ENCODE measurements around the gene AP2B1. TPM values are rescaled to one million over a fixed set of nuclear protein-coding genes. Genes with fewer than 3 reads are reported as not detected.

AP2B1 gene
- total RNA-seq, 1 experiment from 2014 or later: 82.7 TPM

- no peaks in the 10 kb centered on the region for H3K9me3 ChIP-seq (ENCODE audit: low read length)
- no peaks in the 10 kb centered on the region for H3K27me3 ChIP-seq (ENCODE audit: low read length)
- peaks cover 13% of the 10 kb centered on the region for H3K4me1 ChIP-seq (ENCODE audit: low read length)
- no peaks in the 10 kb centered on the region for H3K79me2 ChIP-seq (ENCODE audit: low read length)
- H3K4me3 ChIP-seq (ENCODE audit: low read length): no peak overlapping the region
- no peak overlapping the region for H3K9ac ChIP-seq (ENCODE audit: low read length)
- H3K36me3 ChIP-seq (ENCODE audit: insufficient read depth, low read length): peaks cover 14% of the 10 kb centered on the region; the same call in 1 of the 2 replicates
- no peak overlapping the region for H3K27ac ChIP-seq (ENCODE audit: low read length)
- no peak overlapping the region for H3K4me2 ChIP-seq (ENCODE audit: low read depth, low read length, poor library complexity, severe bottlenecking)
- H2AFZ ChIP-seq (ENCODE audit: low read length): no peak overlapping the region
- H3K9me2 ChIP-seq (replicated peaks; ENCODE audit: insufficient read depth, low read length): no peaks in the 10 kb centered on the region
- no peak for DNase-seq
- no peaks in the 10 kb centered on the region for H4K20me1 ChIP-seq (ENCODE audit: insufficient read depth, low read depth, low read length)
Observed at GRCh38 chr17:35709874-35710273, 122.8 kb downstream of the AP2B1 start.

GRCh38 chr17:35710950-35711349 lies 123.8 kb downstream of the AP2B1 start:
- Histone ChIP-seq H3K9me2 (replicated peaks; ENCODE audit: insufficient read depth, low read length) (no peaks in the 10 kb centered on the region), H3K4me2 (ENCODE audit: low read depth, low read length, poor library complexity, severe bottlenecking) (no peak overlapping the region), H3K27me3 (ENCODE audit: low read length) (no peaks in the 10 kb centered on the region), H3K4me1 (ENCODE audit: low read length) (peaks cover 13% of the 10 kb centered on the region), H3K4me3 (ENCODE audit: low read length) (no peak overlapping the region), H3K79me2 (ENCODE audit: low read length) (no peaks in the 10 kb centered on the region), H3K9ac (ENCODE audit: low read length) (no peak overlapping the region), H3K36me3 (ENCODE audit: insufficient read depth, low read length) (peaks cover 14% of the 10 kb centered on the region; the same call in 1 of the 2 replicates), H2AFZ (ENCODE audit: low read length) (no peak overlapping the region), H3K9me3 (ENCODE audit: low read length) (no peaks in the 10 kb centered on the region), H4K20me1 (ENCODE audit: insufficient read depth, low read depth, low read length) (no peaks in the 10 kb centered on the region), H3K27ac (ENCODE audit: low read length) (no peak overlapping the region)
- DNase-seq: no peak

- Histone ChIP-seq H2AFZ (ENCODE audit: low read length) (no peak overlapping the region), H3K4me3 (ENCODE audit: low read length) (no peak overlapping the region), H3K9me3 (ENCODE audit: low read length) (no peaks in the 10 kb centered on the region), H3K79me2 (ENCODE audit: low read length) (no peaks in the 10 kb centered on the region), H3K4me1 (ENCODE audit: low read length) (peaks cover 10% of the 10 kb centered on the region), H3K4me2 (ENCODE audit: low read depth, low read length, poor library complexity, severe bottlenecking) (no peak overlapping the region), H4K20me1 (ENCODE audit: insufficient read depth, low read depth, low read length) (no peaks in the 10 kb centered on the region), H3K9me2 (replicated peaks; ENCODE audit: insufficient read depth, low read length) (no peaks in the 10 kb centered on the region), H3K9ac (ENCODE audit: low read length) (no peak overlapping the region), H3K27ac (ENCODE audit: low read length) (no peak overlapping the region), H3K27me3 (ENCODE audit: low read length) (no peaks in the 10 kb centered on the region), H3K36me3 (ENCODE audit: insufficient read depth, low read length) (peaks cover 14% of the 10 kb centered on the region; the same call in 1 of the 2 replicates)
- DNase-seq: no peak
Observed at GRCh38 chr17:35713069-35713728, 126.1 kb downstream of the AP2B1 start.

- Histone ChIP-seq H4K20me1 (ENCODE audit: insufficient read depth, low read depth, low read length) (no peaks in the 10 kb centered on the region), H3K36me3 (ENCODE audit: insufficient read depth, low read length) (peaks cover 9% of the 10 kb centered on the region; the same call in 1 of the 2 replicates), H3K4me1 (ENCODE audit: low read length) (no peaks in the 10 kb centered on the region), H2AFZ (ENCODE audit: low read length) (no peak overlapping the region), H3K79me2 (ENCODE audit: low read length) (no peaks in the 10 kb centered on the region), H3K4me3 (ENCODE audit: low read length) (no peak overlapping the region), H3K9ac (ENCODE audit: low read length) (no peak overlapping the region), H3K27ac (ENCODE audit: low read length) (no peak overlapping the region), H3K27me3 (ENCODE audit: low read length) (no peaks in the 10 kb centered on the region), H3K9me3 (ENCODE audit: low read length) (no peaks in the 10 kb centered on the region), H3K4me2 (ENCODE audit: low read depth, low read length, poor library complexity, severe bottlenecking) (no peak overlapping the region), H3K9me2 (replicated peaks; ENCODE audit: insufficient read depth, low read length) (no peaks in the 10 kb centered on the region)
- DNase-seq: no peak
Observed at GRCh38 chr17:35714988-35715387, 127.9 kb downstream of the AP2B1 start.

GRCh38 chr17:35715416-35715815 lies 128.3 kb downstream of the AP2B1 start:
- no peaks in the 10 kb centered on the region for H4K20me1 ChIP-seq (ENCODE audit: insufficient read depth, low read depth, low read length)
- no peaks in the 10 kb centered on the region for H3K27me3 ChIP-seq (ENCODE audit: low read length)
- H3K9me2 ChIP-seq (replicated peaks; ENCODE audit: insufficient read depth, low read length): no peaks in the 10 kb centered on the region
- no peak overlapping the region for H2AFZ ChIP-seq (ENCODE audit: low read length)
- no peak for DNase-seq
- H3K9ac ChIP-seq (ENCODE audit: low read length): no peak overlapping the region
- H3K4me1 ChIP-seq (ENCODE audit: low read length): no peaks in the 10 kb centered on the region
- H3K4me2 ChIP-seq (ENCODE audit: low read depth, low read length, poor library complexity, severe bottlenecking): no peak overlapping the region
- H3K4me3 ChIP-seq (ENCODE audit: low read length): no peak overlapping the region
- peaks cover 5% of the 10 kb centered on the region; the same call in 1 of the 2 replicates for H3K36me3 ChIP-seq (ENCODE audit: insufficient read depth, low read length)
- H3K9me3 ChIP-seq (ENCODE audit: low read length): no peaks in the 10 kb centered on the region
- H3K79me2 ChIP-seq (ENCODE audit: low read length): no peaks in the 10 kb centered on the region
- no peak overlapping the region for H3K27ac ChIP-seq (ENCODE audit: low read length)

GRCh38 chr17:35716173-35716572 lies 129.1 kb downstream of the AP2B1 start:
- Histone ChIP-seq H3K79me2 (ENCODE audit: low read length) (no peaks in the 10 kb centered on the region), H3K9ac (ENCODE audit: low read length) (no peak overlapping the region), H3K36me3 (ENCODE audit: insufficient read depth, low read length) (peaks cover under 1% of the 10 kb centered on the region; the same call in 1 of the 2 replicates), H3K9me3 (ENCODE audit: low read length) (no peaks in the 10 kb centered on the region), H3K4me3 (ENCODE audit: low read length) (no peak overlapping the region), H4K20me1 (ENCODE audit: insufficient read depth, low read depth, low read length) (no peaks in the 10 kb centered on the region), H3K4me2 (ENCODE audit: low read depth, low read length, poor library complexity, severe bottlenecking) (no peak overlapping the region), H3K4me1 (ENCODE audit: low read length) (no peaks in the 10 kb centered on the region), H3K27ac (ENCODE audit: low read length) (no peak overlapping the region), H3K27me3 (ENCODE audit: low read length) (no peaks in the 10 kb centered on the region), H3K9me2 (replicated peaks; ENCODE audit: insufficient read depth, low read length) (no peaks in the 10 kb centered on the region), H2AFZ (ENCODE audit: low read length) (no peak overlapping the region)
- DNase-seq: no peak

GRCh38 chr17:35716897-35717465 lies 129.9 kb downstream of the AP2B1 start:
- Histone ChIP-seq H3K36me3 (ENCODE audit: insufficient read depth, low read length) (no peaks in the 10 kb centered on the region), H3K9me2 (replicated peaks; ENCODE audit: insufficient read depth, low read length) (no peaks in the 10 kb centered on the region), H3K27me3 (ENCODE audit: low read length) (no peaks in the 10 kb centered on the region), H4K20me1 (ENCODE audit: insufficient read depth, low read depth, low read length) (no peaks in the 10 kb centered on the region), H3K4me2 (ENCODE audit: low read depth, low read length, poor library complexity, severe bottlenecking) (no peak overlapping the region), H3K9me3 (ENCODE audit: low read length) (no peaks in the 10 kb centered on the region), H3K9ac (ENCODE audit: low read length) (no peak overlapping the region), H3K79me2 (ENCODE audit: low read length) (no peaks in the 10 kb centered on the region), H3K4me1 (ENCODE audit: low read length) (no peaks in the 10 kb centered on the region), H3K27ac (ENCODE audit: low read length) (no peak overlapping the region), H2AFZ (ENCODE audit: low read length) (no peak overlapping the region), H3K4me3 (ENCODE audit: low read length) (no peak overlapping the region)
- DNase-seq: no peak

GRCh38 chr17:35717475-35717874 lies 130.4 kb downstream of the AP2B1 start:
- no peaks in the 10 kb centered on the region for H4K20me1 ChIP-seq (ENCODE audit: insufficient read depth, low read depth, low read length)
- no peaks in the 10 kb centered on the region for H3K36me3 ChIP-seq (ENCODE audit: insufficient read depth, low read length)
- DNase-seq: no peak
- no peaks in the 10 kb centered on the region for H3K9me2 ChIP-seq (replicated peaks; ENCODE audit: insufficient read depth, low read length)
- no peaks in the 10 kb centered on the region for H3K9me3 ChIP-seq (ENCODE audit: low read length)
- H3K27me3 ChIP-seq (ENCODE audit: low read length): no peaks in the 10 kb centered on the region
- no peaks in the 10 kb centered on the region for H3K79me2 ChIP-seq (ENCODE audit: low read length)
- H2AFZ ChIP-seq (ENCODE audit: low read length): no peak overlapping the region
- no peak overlapping the region for H3K4me3 ChIP-seq (ENCODE audit: low read length)
- H3K9ac ChIP-seq (ENCODE audit: low read length): no peak overlapping the region
- no peaks in the 10 kb centered on the region for H3K4me1 ChIP-seq (ENCODE audit: low read length)
- no peak overlapping the region for H3K4me2 ChIP-seq (ENCODE audit: low read depth, low read length, poor library complexity, severe bottlenecking)
- H3K27ac ChIP-seq (ENCODE audit: low read length): no peak overlapping the region

All from Karpas-422 (cell line).